Measurements from ENCODE around the gene BAG2. TPM values are rescaled to one million over a fixed set of nuclear protein-coding genes. Genes with fewer than 3 reads are reported as not detected.

Gene BAG2
- 2.5 TPM for polyA plus RNA-seq (2013, experiment 1 of 4)
- polyA plus RNA-seq (2013, experiment 2 of 4) = 2.1 TPM
- polyA plus RNA-seq (2013, experiment 3 of 4) = 2.3 TPM
- polyA plus RNA-seq (2013, experiment 4 of 4) = 2.2 TPM

- Histone ChIP-seq H3K9me3 (ENCODE audit: control insufficient read depth, low read length) (no peaks in the 10 kb centered on the region), H3K27me3 (ENCODE audit: control insufficient read depth, insufficient read depth, low read length, poor library complexity, severe bottlenecking) (peaks cover 15% of the 10 kb centered on the region), H3K4me3 (ENCODE audit: insufficient read depth, low read depth, low read length) (peak within 1 kb of the TSS; percentile 64), H3K4me1 (ENCODE audit: control insufficient read depth, insufficient read depth, low read length) (no peaks in the 10 kb centered on the region), H3K36me3 (ENCODE audit: control insufficient read depth, insufficient read depth, low read length) (no peaks in the 10 kb centered on the region), H3K27ac (ENCODE audit: insufficient read depth, low read depth, low read length, poor library complexity, severe bottlenecking) (no peak within 1 kb of the TSS)
- 0 to 1% methylated on average over 97 of the region's 97 CpGs for WGBS, 2 experiments
Observed at GRCh38 chr6:57172136-57173055, at the start of gene BAG2. BAG2 (plus strand) TSS chr6:57172326; CDS start chr6:57172698, 372 bp downstream.

- Histone ChIP-seq H3K4me1 (ENCODE audit: control insufficient read depth, insufficient read depth, low read length) (no peaks in the 10 kb centered on the region), H3K27ac (ENCODE audit: insufficient read depth, low read depth, low read length, poor library complexity, severe bottlenecking) (no peak overlapping the region), H3K9me3 (ENCODE audit: control insufficient read depth, low read length) (no peaks in the 10 kb centered on the region), H3K36me3 (ENCODE audit: control insufficient read depth, insufficient read depth, low read length) (no peaks in the 10 kb centered on the region), H3K4me3 (ENCODE audit: insufficient read depth, low read depth, low read length) (no peak overlapping the region), H3K27me3 (ENCODE audit: control insufficient read depth, insufficient read depth, low read length, poor library complexity, severe bottlenecking) (no peaks in the 10 kb centered on the region)
- WGBS, 2 experiments = 89 to 92% methylated on average over 1 of the region's 1 CpG
Observed at GRCh38 chr6:57123111-57123510, 49.0 kb upstream of the BAG2 start.

DNA sequence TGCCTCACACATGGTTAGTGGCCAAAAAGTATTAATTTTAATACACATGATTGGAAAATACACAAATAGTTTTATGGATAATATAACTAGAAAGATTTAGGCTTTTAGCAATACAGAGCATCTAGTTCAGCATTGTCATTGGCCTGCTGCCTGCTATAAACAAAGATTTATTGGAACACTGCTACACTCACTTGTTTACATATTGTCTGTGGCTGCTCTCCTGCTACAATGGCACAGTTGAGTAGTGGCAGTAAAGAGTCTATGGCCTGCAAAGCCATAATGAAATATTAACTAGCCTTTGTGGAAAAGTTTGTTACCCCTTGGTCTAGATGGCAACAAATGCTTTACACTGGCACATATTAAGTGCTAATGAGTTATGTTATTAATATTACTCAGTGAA, 44.4 kb upstream of the BAG2 start:
- H3K9me3 ChIP-seq (ENCODE audit: control insufficient read depth, low read length) = no peaks in the 10 kb centered on the region
- H3K4me3 ChIP-seq (ENCODE audit: insufficient read depth, low read depth, low read length) = no peak overlapping the region
- H3K4me1 ChIP-seq (ENCODE audit: control insufficient read depth, insufficient read depth, low read length) = no peaks in the 10 kb centered on the region
- no peaks in the 10 kb centered on the region for H3K36me3 ChIP-seq (ENCODE audit: control insufficient read depth, insufficient read depth, low read length)
- no peak overlapping the region for H3K27ac ChIP-seq (ENCODE audit: insufficient read depth, low read depth, low read length, poor library complexity, severe bottlenecking)
- no peaks in the 10 kb centered on the region for H3K27me3 ChIP-seq (ENCODE audit: control insufficient read depth, insufficient read depth, low read length, poor library complexity, severe bottlenecking)

DNA sequence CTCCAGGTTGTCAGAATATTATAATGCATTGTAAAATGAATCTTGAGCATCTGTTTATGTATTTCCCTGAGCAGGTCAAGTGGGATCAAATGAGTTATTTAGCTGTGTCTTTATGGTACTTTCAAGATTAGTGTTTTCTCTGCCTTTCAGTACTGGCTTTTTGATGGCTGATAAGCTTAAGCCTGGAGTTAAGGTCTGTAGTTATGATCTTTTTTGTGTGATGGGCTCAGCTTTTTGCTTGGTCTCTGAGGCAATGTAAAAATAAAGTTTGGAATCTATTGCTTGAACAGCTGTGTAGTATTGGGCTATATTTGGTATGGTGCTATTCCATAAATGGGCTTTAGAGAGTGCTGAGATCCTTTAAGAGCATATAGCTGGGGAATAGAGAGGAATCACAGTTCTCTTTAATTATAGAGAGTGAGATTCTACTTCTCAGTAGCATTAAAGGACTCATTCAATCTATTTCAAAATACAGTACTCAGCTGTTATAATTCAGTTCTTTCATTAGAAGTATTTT, 41.4 kb upstream of the BAG2 start:
- no peaks in the 10 kb centered on the region for H3K9me3 ChIP-seq (ENCODE audit: control insufficient read depth, low read length)

GRCh38 chr6:57134954-57135353, 37.2 kb upstream of the BAG2 start:
- no peaks in the 10 kb centered on the region for H3K36me3 ChIP-seq (ENCODE audit: control insufficient read depth, insufficient read depth, low read length)
- 100% methylated on average over 1 of the region's 1 CpG for WGBS, 2 experiments
- no peaks in the 10 kb centered on the region for H3K27me3 ChIP-seq (ENCODE audit: control insufficient read depth, insufficient read depth, low read length, poor library complexity, severe bottlenecking)
- H3K4me3 ChIP-seq (ENCODE audit: insufficient read depth, low read depth, low read length) = no peak overlapping the region
- no peaks in the 10 kb centered on the region for H3K9me3 ChIP-seq (ENCODE audit: control insufficient read depth, low read length)
- no peak overlapping the region for H3K27ac ChIP-seq (ENCODE audit: insufficient read depth, low read depth, low read length, poor library complexity, severe bottlenecking)
- H3K4me1 ChIP-seq (ENCODE audit: control insufficient read depth, insufficient read depth, low read length) = no peaks in the 10 kb centered on the region

More for the DNA sequence above, 41.4 kb upstream of the BAG2 start:
- Histone ChIP-seq H3K27me3 (ENCODE audit: control insufficient read depth, insufficient read depth, low read length, poor library complexity, severe bottlenecking) (no peaks in the 10 kb centered on the region), H3K36me3 (ENCODE audit: control insufficient read depth, insufficient read depth, low read length) (no peaks in the 10 kb centered on the region), H3K27ac (ENCODE audit: insufficient read depth, low read depth, low read length, poor library complexity, severe bottlenecking) (no peak overlapping the region), H3K4me3 (ENCODE audit: insufficient read depth, low read depth, low read length) (no peak overlapping the region), H3K4me1 (ENCODE audit: control insufficient read depth, insufficient read depth, low read length) (no peaks in the 10 kb centered on the region)

GRCh38 chr6:57135885-57136284, 36.2 kb upstream of the BAG2 start:
- Histone ChIP-seq H3K4me3 (ENCODE audit: insufficient read depth, low read depth, low read length) (no peak overlapping the region), H3K36me3 (ENCODE audit: control insufficient read depth, insufficient read depth, low read length) (no peaks in the 10 kb centered on the region), H3K4me1 (ENCODE audit: control insufficient read depth, insufficient read depth, low read length) (no peaks in the 10 kb centered on the region), H3K27me3 (ENCODE audit: control insufficient read depth, insufficient read depth, low read length, poor library complexity, severe bottlenecking) (no peaks in the 10 kb centered on the region), H3K9me3 (ENCODE audit: control insufficient read depth, low read length) (no peaks in the 10 kb centered on the region), H3K27ac (ENCODE audit: insufficient read depth, low read depth, low read length, poor library complexity, severe bottlenecking) (no peak overlapping the region)
- WGBS, 2 experiments = no CpG with 5 or more reads among the region's 1 CpG

DNA sequence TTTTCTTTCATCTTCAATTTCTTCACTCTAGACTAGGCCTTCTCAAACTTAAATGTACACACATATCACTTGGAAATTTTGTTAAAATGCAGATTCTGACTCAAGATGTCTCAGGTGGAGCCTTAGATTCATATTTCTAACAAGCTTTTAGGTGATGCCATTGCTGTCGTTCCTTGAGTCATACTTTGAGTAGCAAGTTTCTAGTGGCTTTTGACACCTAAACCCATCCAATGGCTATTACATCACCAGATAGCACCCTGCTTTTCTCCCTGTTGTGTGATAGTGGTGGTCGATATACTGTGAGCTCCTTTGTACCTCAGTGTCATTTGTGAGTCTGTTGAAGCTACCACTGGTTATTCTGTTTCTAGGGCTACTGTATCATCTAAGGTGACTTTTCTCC, 34.8 kb upstream of the BAG2 start:
- H3K4me1 ChIP-seq (ENCODE audit: control insufficient read depth, insufficient read depth, low read length) = no peaks in the 10 kb centered on the region
- H3K9me3 ChIP-seq (ENCODE audit: control insufficient read depth, low read length) = no peaks in the 10 kb centered on the region
- WGBS, 2 experiments = 96 to 100% methylated on average over 2 of the region's 2 CpGs
- peaks cover 6% of the 10 kb centered on the region for H3K36me3 ChIP-seq (ENCODE audit: control insufficient read depth, insufficient read depth, low read length)
- H3K27me3 ChIP-seq (ENCODE audit: control insufficient read depth, insufficient read depth, low read length, poor library complexity, severe bottlenecking) = no peaks in the 10 kb centered on the region
- no peak overlapping the region for H3K4me3 ChIP-seq (ENCODE audit: insufficient read depth, low read depth, low read length)
- no peak overlapping the region for H3K27ac ChIP-seq (ENCODE audit: insufficient read depth, low read depth, low read length, poor library complexity, severe bottlenecking)

DNA sequence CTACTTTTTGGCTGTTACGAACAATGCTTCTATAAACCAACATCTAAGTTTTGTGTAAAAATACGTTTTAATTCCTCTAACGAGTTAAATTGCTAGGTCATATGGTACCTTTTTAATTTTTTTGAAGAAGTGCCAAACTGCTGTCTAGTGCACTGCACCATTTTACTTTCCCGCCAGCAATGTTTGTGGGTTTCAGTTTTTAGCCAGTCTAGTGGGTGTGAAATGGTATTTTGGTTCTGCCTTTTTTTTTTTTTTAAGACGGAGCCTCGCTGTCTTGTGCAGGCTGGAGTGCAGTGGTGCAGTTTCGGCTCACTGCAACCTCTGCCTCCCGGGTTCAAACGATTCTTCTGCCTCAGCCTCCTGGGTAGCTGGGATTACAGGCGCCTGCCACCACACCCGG, 34.1 kb upstream of the BAG2 start:
- peaks cover 6% of the 10 kb centered on the region for H3K36me3 ChIP-seq (ENCODE audit: control insufficient read depth, insufficient read depth, low read length)
- no peaks in the 10 kb centered on the region for H3K9me3 ChIP-seq (ENCODE audit: control insufficient read depth, low read length)
- no peak overlapping the region for H3K27ac ChIP-seq (ENCODE audit: insufficient read depth, low read depth, low read length, poor library complexity, severe bottlenecking)
- 96% methylated on average over 11 of the region's 11 CpGs for WGBS, 2 experiments
- no peaks in the 10 kb centered on the region for H3K27me3 ChIP-seq (ENCODE audit: control insufficient read depth, insufficient read depth, low read length, poor library complexity, severe bottlenecking)
- H3K4me1 ChIP-seq (ENCODE audit: control insufficient read depth, insufficient read depth, low read length) = no peaks in the 10 kb centered on the region
- H3K4me3 ChIP-seq (ENCODE audit: insufficient read depth, low read depth, low read length) = no peak overlapping the region

DNA sequence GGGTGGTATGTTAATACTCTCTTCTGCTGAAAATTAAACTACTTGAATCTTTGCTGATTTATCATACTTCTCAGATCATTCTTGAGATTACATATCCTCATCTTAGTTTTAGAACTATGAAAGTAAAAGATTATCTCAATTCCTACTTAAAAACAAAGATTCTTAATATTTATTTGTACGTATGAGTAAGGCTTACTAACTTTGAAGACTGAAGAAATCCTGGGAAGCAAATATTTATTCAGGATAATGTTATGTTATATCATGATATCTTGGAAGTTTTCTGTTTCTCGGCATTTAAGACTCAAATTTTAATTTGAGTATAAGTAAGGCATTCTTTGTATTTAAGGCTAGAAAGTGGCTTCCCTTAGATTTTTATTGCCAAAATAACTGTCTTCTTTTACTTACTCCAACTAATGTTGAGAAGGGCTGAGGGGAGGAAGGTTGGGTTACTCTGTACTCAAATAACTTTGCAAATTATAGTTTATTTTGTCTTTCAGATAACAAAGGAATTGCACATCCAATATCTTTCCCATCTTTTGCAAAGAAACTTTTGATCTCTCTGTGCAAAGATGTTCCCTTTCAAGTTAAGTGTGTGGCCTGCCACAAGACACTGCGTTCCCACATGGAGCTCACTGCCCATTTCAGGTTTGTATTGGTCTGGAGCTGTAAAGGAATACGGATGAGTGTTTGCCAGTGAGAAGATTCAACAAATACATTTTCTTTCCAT, 30.5 kb upstream of the BAG2 start:
- H3K9me3 ChIP-seq (ENCODE audit: control insufficient read depth, low read length) = no peaks in the 10 kb centered on the region
- no peaks in the 10 kb centered on the region for H3K4me1 ChIP-seq (ENCODE audit: control insufficient read depth, insufficient read depth, low read length)
- no peaks in the 10 kb centered on the region for H3K27me3 ChIP-seq (ENCODE audit: control insufficient read depth, insufficient read depth, low read length, poor library complexity, severe bottlenecking)
- H3K36me3 ChIP-seq (ENCODE audit: control insufficient read depth, insufficient read depth, low read length) = peaks cover 6% of the 10 kb centered on the region
- WGBS, 2 experiments = 96 to 97% methylated on average over 3 to 4 of the region's 4 CpGs
- H3K27ac ChIP-seq (ENCODE audit: insufficient read depth, low read depth, low read length, poor library complexity, severe bottlenecking) = no peak overlapping the region
- H3K4me3 ChIP-seq (ENCODE audit: insufficient read depth, low read depth, low read length) = no peak overlapping the region

- WGBS, 2 experiments = 89 to 93% methylated on average over 1 of the region's 1 CpG
- Histone ChIP-seq H3K27ac (ENCODE audit: insufficient read depth, low read depth, low read length, poor library complexity, severe bottlenecking) (no peak overlapping the region), H3K9me3 (ENCODE audit: control insufficient read depth, low read length) (no peaks in the 10 kb centered on the region), H3K36me3 (ENCODE audit: control insufficient read depth, insufficient read depth, low read length) (peaks cover 6% of the 10 kb centered on the region), H3K4me1 (ENCODE audit: control insufficient read depth, insufficient read depth, low read length) (no peaks in the 10 kb centered on the region), H3K27me3 (ENCODE audit: control insufficient read depth, insufficient read depth, low read length, poor library complexity, severe bottlenecking) (no peaks in the 10 kb centered on the region), H3K4me3 (ENCODE audit: insufficient read depth, low read depth, low read length) (no peak overlapping the region)
Observed at GRCh38 chr6:57142178-57142525, 30.0 kb upstream of the BAG2 start.
